HepG2 (cell line): Measurements from ENCODE around the gene FOXS1. TPM values are rescaled to one million over a fixed set of nuclear protein-coding genes. Genes with fewer than 3 reads are reported as not detected.

ENCODE experiments used
- ATAC-seq: fragments of 200-7000 bp; cut with Tn5 transposase; 3 replicates; pipeline ENCODE4 v1.9.1; 2020; ENCODE audit warnings: mild to moderate bottlenecking, moderate library complexity
- BruUV-seq: library from RNA; stranded (reverse); fragments of 400-500 nt; replicated peaks from 2 replicates; lab custom pipeline; 2021; lab: Mats Ljungman, UMichigan
- CTCF ChIA-PET: fragments of 300-600 bp; formaldehyde crosslinking; extraction: SDS; loops from one replicate; lab custom pipeline; 2021; ENCODE audit warnings: low total read pairs, inconsistent platforms, low intra/inter-chr PET ratio; lab: Yijun Ruan, JAX
- POLR2A ChIA-PET: fragments of 350-600 bp; sonication (Branson Sonifier 250); formaldehyde crosslinking; loops from one replicate; lab custom pipeline; 2020; ENCODE audit warnings: antibody characterized with exemption, inconsistent platforms; lab: Yijun Ruan, JAX
- DNase-seq: peaks from one replicate; pipeline ENCODE4 v3.0.0-alpha.2; 2015; ENCODE audit warnings: low spot score
- FAIRE-seq: peaks from 3 replicates; lab custom pipeline; 2011; peaks lifted over from hg19 to GRCh38; lab: Jason Lieb, UNC
- H2AFZ ChIP-seq: one replicate; pipeline ENCODE4 v1.6.1; 2011; ENCODE audit warnings: low read length, inconsistent platforms
- H3K27ac ChIP-seq: fragments of 300-600 bp; 3 replicates; pipeline ENCODE4 v1.8.0; 2011; ENCODE audit warnings: mixed run types, mild to moderate bottlenecking, mixed read lengths, low read length, inconsistent platforms; ENCODE audit not compliant: insufficient read depth; ENCODE audit errors: extremely low read length
- H3K27me3 ChIP-seq, 2 experiments: fragments of 200-600 bp in 1 of 2; 2 replicates in 1 of 2; 3 replicates in 1 of 2; pipeline versions ENCODE4 v1.6.0 to v1.8.0; 2011; ENCODE audit warnings: low read length in 2 of 2, mild to moderate bottlenecking in 2 of 2, moderate library complexity in 2 of 2, inconsistent platforms in 1 of 2; ENCODE audit not compliant: insufficient read depth in 2 of 2, control insufficient read depth in 1 of 2
- H3K36me3 ChIP-seq, 2 experiments: fragments of 200-600 bp in 1 of 2; replicated peaks in 1 of 2; 2 replicates in 1 of 2; 3 replicates in 1 of 2; pipeline versions ENCODE4 v1.5.1 to v1.8.0; 2011; ENCODE audit warnings: low read length in 2 of 2, inconsistent platforms in 1 of 2; ENCODE audit not compliant: insufficient read depth in 2 of 2, control insufficient read depth in 1 of 2
- H3K4me1 ChIP-seq: 2 replicates; pipeline ENCODE4 v1.5.1; 2012; ENCODE audit warnings: low read length, inconsistent platforms; ENCODE audit not compliant: insufficient read depth
- H3K4me2 ChIP-seq: 2 replicates; pipeline ENCODE4 v1.6.0; 2011; ENCODE audit warnings: low read depth, low read length, inconsistent platforms
- H3K4me3 ChIP-seq, 3 experiments: fragments of 200-600 bp in 1 of 3; sonication (generic), shearing (Covaris generic) in 1 of 3; replicated peaks in 1 of 3; 2 replicates each; pipeline ENCODE4 v1.5.1; 2011 to 2016; ENCODE audit warnings: low read length in 3 of 3, inconsistent platforms in 2 of 3, low read depth in 2 of 3, mild to moderate bottlenecking in 2 of 3, control low read depth in 1 of 3, mixed read lengths in 1 of 3; ENCODE audit not compliant: insufficient read depth in 1 of 3
- H3K79me2 ChIP-seq: one replicate; pipeline ENCODE4 v1.6.1; 2011; ENCODE audit warnings: low read length, inconsistent platforms; ENCODE audit not compliant: insufficient read depth
- H3K9ac ChIP-seq: 2 replicates; pipeline ENCODE4 v1.6.0; 2011; ENCODE audit warnings: mild to moderate bottlenecking, low read depth, low read length, inconsistent platforms; ENCODE audit not compliant: insufficient read depth
- H3K9me3 ChIP-seq: 2 replicates; pipeline ENCODE4 v1.5.1; 2012; ENCODE audit warnings: mild to moderate bottlenecking, low read length
- H4K20me1 ChIP-seq: 2 replicates; pipeline ENCODE4 v1.6.0; 2011; ENCODE audit warnings: inconsistent platforms, mild to moderate bottlenecking, low read length, moderate library complexity; ENCODE audit not compliant: insufficient read depth
- ASH2L ChIP-seq: fragments of 300-600, 200-600 bp; sonication (generic); IDR thresholded peaks from 2 replicates; pipeline ENCODE4 v1.7.0; 2017; ENCODE audit warnings: low read depth, mild to moderate bottlenecking, moderate library complexity, mixed read lengths, low read length; ENCODE audit not compliant: insufficient read length
- DNMT1 ChIP-seq: sonication (generic); formaldehyde crosslinking; IDR thresholded peaks from 2 replicates; pipeline ENCODE4 v1.5.1; 2020; ENCODE audit warnings: mild to moderate bottlenecking, missing genetic modification reagents
- ETV6 ChIP-seq: sonication (generic); formaldehyde crosslinking; conservative IDR thresholded peaks from 2 replicates; pipeline ENCODE4 v1.4.0; 2020; ENCODE audit warnings: missing genetic modification reagents
- FOXC1 ChIP-seq: sonication (generic); formaldehyde crosslinking; IDR thresholded peaks from 2 replicates; pipeline ENCODE4 v1.8.0; 2022; ENCODE audit warnings: mild to moderate bottlenecking, missing genetic modification reagents, borderline replicate concordance
- KDM3A ChIP-seq: IDR thresholded peaks from 2 replicates; pipeline ENCODE4 v1.6.1; 2018; ENCODE audit warnings: low read depth, missing compliant biosample characterization
- ZBTB2 ChIP-seq: sonication (generic); formaldehyde crosslinking; IDR thresholded peaks from 2 replicates; pipeline ENCODE4 v1.8.0; 2022; ENCODE audit warnings: low read depth, missing genetic modification reagents
- ZBTB38 ChIP-seq: sonication (generic); formaldehyde crosslinking; IDR thresholded peaks from 2 replicates; pipeline ENCODE4 v1.5.1; 2020; ENCODE audit warnings: mild to moderate bottlenecking, missing genetic modification reagents
- ZNF12 ChIP-seq: sonication (generic); formaldehyde crosslinking; IDR thresholded peaks from 2 replicates; pipeline ENCODE4 v1.5.0; 2020; ENCODE audit warnings: missing genetic modification reagents
- ZNF567 ChIP-seq: sonication (generic); formaldehyde crosslinking; IDR thresholded peaks from 2 replicates; pipeline ENCODE4 v1.8.1; 2023; ENCODE audit warnings: mild to moderate bottlenecking, missing genetic modification reagents, borderline replicate concordance
- ZNF639 ChIP-seq: conservative IDR thresholded peaks from 2 replicates; pipeline ENCODE4 v1.6.1; 2018; ENCODE audit warnings: missing genetic modification reagents
- WGBS: methylation state at CpG from one replicate; pipeline ENCODE4 v1.1.6; 2017; ENCODE audit warnings: low lambda C conversion rate; 5-methylcytosine and 5-hydroxymethylcytosine counted together
- in situ Hi-C: cut with HindIII; loops from 2 replicates; pipeline ENCODE4 v1.10.0; 2017; ENCODE audit warnings: low pct_unique_long_range_greater_than_20kb; ENCODE audit not compliant: extremely low pct_ligation_motif_present
- intact Hi-C: fragments of 100-400 bp; cut with micrococcal nuclease; formaldehyde crosslinking; loops from one replicate; pipeline ENCODE4 v1.10.0; 2022; ENCODE audit not compliant: unreplicated experiment
- polyA plus RNA-seq, 8 experiments: library from polyadenylated mRNA; depleted of rRNA in 3 of 8; stranded (reverse) in 7 of 8; unstranded in 1 of 8; fragments of >200 nt; fragmentation: Illumina TruSeq in 4 of 8; extraction: Trizol in 4 of 8; gene quantifications; 2 replicates each; pipeline versions ENCODE4 v1.2.1 to v1.2.3, GENCODE V29; 2011 to 2016; ENCODE audit warnings: low read depth in 4 of 8, missing spikeins in 1 of 8, mixed read lengths in 1 of 8; ENCODE audit not compliant: insufficient read depth in 1 of 8
- total RNA-seq, 5 experiments: library from RNA; depleted of rRNA; stranded (reverse); fragments of >200 nt; fragmentation: Illumina TruSeq; extraction: Trizol; gene quantifications; 2 replicates each; pipeline ENCODE4 v1.2.3, GENCODE V29; 2016; ENCODE audit warnings: low read depth in 1 of 5
- TF ChIP-seq, protein P1 (sequence below): IDR thresholded peaks from 2 replicates; pipeline ENCODE4 v1.6.1; 2018; ENCODE audit warnings: missing genetic modification reagents
- TF ChIP-seq, protein P2 (sequence below): sonication (generic); formaldehyde crosslinking; IDR thresholded peaks from 2 replicates; pipeline ENCODE4 v1.8.0; 2022; ENCODE audit warnings: mild to moderate bottlenecking, missing genetic modification reagents, borderline replicate concordance

The FOXS1 gene
- total and polyA plus RNA-seq, 2 of the 13 experiments (the other 11 are each of a cell fraction or from before 2014, with no cell fraction given) = not detected

DNA sequence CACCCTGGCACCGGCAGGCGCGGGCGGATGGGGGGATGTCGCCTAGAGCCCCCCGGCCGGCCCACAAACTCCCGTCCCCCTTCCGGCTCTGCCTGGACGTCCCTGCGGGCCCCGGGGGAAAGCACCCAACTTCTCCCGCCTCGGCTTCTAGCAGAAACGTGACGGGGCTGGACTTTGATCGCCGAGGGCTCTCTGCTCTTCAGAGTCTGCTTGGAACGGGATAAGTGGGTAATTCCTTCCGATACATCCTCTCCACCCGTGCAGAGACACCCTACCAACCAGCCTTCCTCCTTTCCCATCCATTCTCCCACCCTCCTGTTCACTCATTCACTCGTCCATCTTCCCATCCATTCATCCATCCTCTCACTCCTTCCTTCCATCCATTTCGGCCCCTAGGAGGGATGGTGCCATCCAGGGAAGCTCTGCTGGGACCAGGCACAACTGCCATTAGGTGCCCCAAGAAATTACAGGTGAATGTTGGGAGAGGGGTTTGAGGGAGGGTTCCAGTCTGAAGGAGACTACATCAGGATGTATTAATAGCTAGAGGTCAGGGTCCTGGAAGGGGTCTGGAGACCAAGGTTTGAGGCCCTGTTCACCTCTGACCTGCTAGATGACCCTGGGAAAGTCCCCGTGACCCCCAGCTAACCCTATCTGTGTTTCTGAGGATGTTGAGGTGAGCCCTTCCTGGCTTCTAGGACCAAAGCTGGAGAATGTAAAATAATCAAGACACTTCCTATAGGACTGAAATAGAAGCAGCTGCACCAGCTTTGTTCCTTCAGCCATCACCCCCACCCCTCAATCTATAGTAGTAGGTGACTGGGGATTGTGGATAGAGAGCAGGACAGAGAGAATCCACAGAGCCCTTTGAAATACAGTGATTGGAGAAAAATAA, 25.6 kb upstream of the FOXS1 start (continued):
- TF ChIP-seq ZNF639 (CRISPR knock-in tag) (no peak), KDM3A (CRISPR knock-in tag) (0 out of 2 replicates have a peak, but pooled peaks have one; percentile 61)

DNA sequence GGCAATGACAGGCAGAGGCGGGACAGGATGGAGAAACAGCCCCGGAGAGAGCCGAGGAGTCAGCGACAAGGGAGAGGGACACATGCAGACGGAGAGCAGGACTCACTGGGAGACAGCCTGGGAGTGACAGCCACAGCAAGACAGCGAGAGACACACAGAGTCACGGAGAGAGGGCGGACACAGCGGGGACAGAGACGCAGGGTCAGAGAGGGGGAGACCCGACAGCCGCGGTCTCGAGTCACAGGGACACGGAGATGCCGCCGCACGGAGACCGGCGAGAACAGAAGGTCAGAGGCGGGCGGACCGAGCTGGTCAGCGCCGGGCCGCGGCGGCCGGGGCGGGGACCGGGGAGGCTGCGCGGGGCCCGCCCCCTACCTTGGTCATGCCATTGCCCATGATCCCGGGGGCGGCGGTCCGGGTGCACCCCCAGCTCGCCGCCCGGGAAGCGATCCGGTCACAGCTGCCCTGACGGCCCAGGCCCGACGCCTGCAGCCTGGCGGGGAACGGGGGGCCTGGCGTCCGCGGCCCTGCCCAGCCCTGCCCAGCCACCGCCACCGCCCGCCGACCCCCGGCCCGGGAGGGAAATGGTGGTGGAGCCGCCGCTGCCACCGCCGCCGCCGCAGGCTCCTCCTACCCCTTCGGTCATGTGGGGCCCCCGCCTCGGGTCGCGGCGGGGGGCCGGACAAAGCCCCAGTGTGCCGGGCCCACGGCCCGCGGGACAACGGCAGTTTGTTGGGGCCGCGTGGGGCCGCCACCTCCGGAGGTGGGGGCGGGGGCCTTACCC, 24.7 kb upstream of the FOXS1 start, which contains the start of the genes DUSP15 and TTLL9:
Gene DUSP15, minus strand, starts transcription at position 586 of the 784 bp plus-strand sequence. Its CDS starts 190 bp downstream, at position 396.
Gene TTLL9, plus strand, starts transcription at position 693 of the 784 bp plus-strand sequence. CDS start 493 bp downstream, outside the sequence.
- CTCF ChIA-PET = no interaction called here
- no peak within 1 kb of the TSS for H3K27ac ChIP-seq
- no TSS peak for BruUV-seq
- no peak for DNase-seq
- peak; percentile 79 for ATAC-seq
- no peaks in the 10 kb centered on the region for H3K9me3 ChIP-seq
- WGBS = 2% methylated on average over 35 of the region's 80 CpGs
- peak within 1 kb of the TSS; percentile 1 for H2AFZ ChIP-seq
- no peaks in the 10 kb centered on the region for H3K36me3 ChIP-seq
- peaks cover 14 to 55% of the 10 kb centered on the region in 2 experiments; a peak in 4 of 5 replicates for H3K27me3 ChIP-seq
- no peak for FAIRE-seq
- H3K9ac ChIP-seq = peak within 1 kb of the TSS; percentile 55; the same call in 1 of the 2 replicates
- peaks cover 20% of the 10 kb centered on the region for H3K4me1 ChIP-seq
- POLR2A ChIA-PET = interaction anchor here (0.6 to 1.5 kb wide), 2 partner anchors 8 to 10 kb away, joined by 3 to 9 read pairs; no protein-coding TSS in a partner anchor
- peak within 1 kb of the TSS; percentile 99 for H3K4me2 ChIP-seq
- no peaks in the 10 kb centered on the region for H4K20me1 ChIP-seq
- no peaks in the 10 kb centered on the region for H3K79me2 ChIP-seq
- in situ Hi-C loops = no loop called here
- intact Hi-C loops = no loop called here
- H3K4me3 ChIP-seq = peak within 1 kb of the TSS; percentile 56 to 85 (median 57)
- TF ChIP-seq ZBTB38 (CRISPR knock-in tag) (0 out of 2 replicates have a peak, but pooled peaks have one; percentile 40), ZBTB2 (CRISPR knock-in tag) (peak; percentile 38), DNMT1 (CRISPR knock-in tag) (0 out of 2 replicates have a peak, but pooled peaks have one; percentile 58), ZNF12 (CRISPR knock-in tag) (no peak), ASH2L (peak; percentile 47), ETV6 (no peak), ZNF567 (CRISPR knock-in tag) (no peak), FOXC1 (CRISPR knock-in tag) (0 out of 2 replicates have a peak, but pooled peaks have one; percentile 24)
- TF ChIP-seq, protein P1, sequence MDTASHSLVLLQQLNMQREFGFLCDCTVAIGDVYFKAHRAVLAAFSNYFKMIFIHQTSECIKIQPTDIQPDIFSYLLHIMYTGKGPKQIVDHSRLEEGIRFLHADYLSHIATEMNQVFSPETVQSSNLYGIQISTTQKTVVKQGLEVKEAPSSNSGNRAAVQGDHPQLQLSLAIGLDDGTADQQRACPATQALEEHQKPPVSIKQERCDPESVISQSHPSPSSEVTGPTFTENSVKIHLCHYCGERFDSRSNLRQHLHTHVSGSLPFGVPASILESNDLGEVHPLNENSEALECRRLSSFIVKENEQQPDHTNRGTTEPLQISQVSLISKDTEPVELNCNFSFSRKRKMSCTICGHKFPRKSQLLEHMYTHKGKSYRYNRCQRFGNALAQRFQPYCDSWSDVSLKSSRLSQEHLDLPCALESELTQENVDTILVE (CRISPR knock-in tag) = 0 out of 2 replicates have a peak, but pooled peaks have one; percentile 18
- TF ChIP-seq, protein P2, sequence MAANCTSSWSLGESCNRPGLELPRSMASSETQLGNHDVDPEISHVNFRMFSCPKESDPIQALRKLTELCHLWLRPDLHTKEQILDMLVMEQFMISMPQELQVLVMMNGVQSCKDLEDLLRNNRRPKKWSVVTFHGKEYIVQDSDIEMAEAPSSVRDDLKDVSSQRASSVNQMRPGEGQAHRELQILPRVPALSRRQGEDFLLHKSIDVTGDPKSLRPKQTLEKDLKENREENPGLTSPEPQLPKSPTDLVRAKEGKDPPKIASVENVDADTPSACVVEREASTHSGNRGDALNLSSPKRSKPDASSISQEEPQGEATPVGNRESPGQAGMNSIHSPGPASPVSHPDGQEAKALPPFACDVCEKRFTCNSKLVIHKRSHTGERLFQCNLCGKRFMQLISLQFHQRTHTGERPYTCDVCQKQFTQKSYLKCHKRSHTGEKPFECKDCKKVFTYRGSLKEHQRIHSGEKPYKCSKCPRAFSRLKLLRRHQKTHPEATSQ (CRISPR knock-in tag) = no peak
